RWPE2 (cell line): ENCODE results near the gene KIF7.

Experiments used
- ATAC-seq: fragments of 200-7000 bp; cut with Tn5 transposase; 3 replicates; pipeline ENCODE4 v1.9.1; 2021; ENCODE audit warnings: low read depth
- DNase-seq: peaks from one replicate; pipeline ENCODE4 v3.0.0-alpha.2; 2020; ENCODE audit warnings: low spot score
- H3K27ac ChIP-seq: fragments of 450-650 bp; 2 replicates; pipeline ENCODE4 v1.5.1; 2017; ENCODE audit warnings: mild to moderate bottlenecking; ENCODE audit not compliant: poor library complexity, severe bottlenecking
- H3K27me3 ChIP-seq: fragments of 250-450 bp; sonication (Bioruptor Pico); 2 replicates; pipeline ENCODE4 v1.5.1; 2021; ENCODE audit warnings: mild to moderate bottlenecking, moderate library complexity; ENCODE audit not compliant: insufficient read depth, poor library complexity, severe bottlenecking
- H3K36me3 ChIP-seq: fragments of 250-450 bp; sonication (Bioruptor Pico); 2 replicates; pipeline ENCODE4 v1.5.1; 2020; ENCODE audit warnings: low read depth, mild to moderate bottlenecking, moderate library complexity
- H3K4me1 ChIP-seq: fragments of 250-450 bp; sonication (Bioruptor Pico); 2 replicates; pipeline ENCODE4 v1.5.1; 2021; ENCODE audit warnings: mild to moderate bottlenecking, moderate library complexity; ENCODE audit not compliant: insufficient read depth, poor library complexity, severe bottlenecking
- H3K4me3 ChIP-seq: fragments of 250-450 bp; sonication (Bioruptor Pico); 2 replicates; pipeline ENCODE4 v1.5.1; 2021; ENCODE audit warnings: mild to moderate bottlenecking, moderate library complexity; ENCODE audit not compliant: severe bottlenecking
- H3K9me3 ChIP-seq: fragments of 250-450 bp; sonication (Bioruptor Pico); 2 replicates; pipeline ENCODE4 v1.5.1; 2021; ENCODE audit warnings: mild to moderate bottlenecking, moderate library complexity; ENCODE audit not compliant: severe bottlenecking
- TF ChIP-seq, protein P1 (sequence below): fragments of 450-650 bp; IDR thresholded peaks from one replicate; pipeline ENCODE4 v1.5.1; 2017; ENCODE audit warnings: mild to moderate bottlenecking, moderate library complexity; ENCODE audit not compliant: poor library complexity, severe bottlenecking

KIF7 gene

GRCh38 chr15:89680282-89680873, 25.1 kb upstream of the KIF7 start:
- no peaks in the 10 kb centered on the region for H3K27me3 ChIP-seq
- no peak overlapping the region for H3K27ac ChIP-seq
- peaks cover 5% of the 10 kb centered on the region; the same call in 1 of the 2 replicates for H3K36me3 ChIP-seq
- H3K4me1 ChIP-seq = peaks cover 2% of the 10 kb centered on the region
- ATAC-seq (peak; percentile 66), DNase-seq (no peak)
- no peak overlapping the region for H3K4me3 ChIP-seq
- TF ChIP-seq, protein P1, sequence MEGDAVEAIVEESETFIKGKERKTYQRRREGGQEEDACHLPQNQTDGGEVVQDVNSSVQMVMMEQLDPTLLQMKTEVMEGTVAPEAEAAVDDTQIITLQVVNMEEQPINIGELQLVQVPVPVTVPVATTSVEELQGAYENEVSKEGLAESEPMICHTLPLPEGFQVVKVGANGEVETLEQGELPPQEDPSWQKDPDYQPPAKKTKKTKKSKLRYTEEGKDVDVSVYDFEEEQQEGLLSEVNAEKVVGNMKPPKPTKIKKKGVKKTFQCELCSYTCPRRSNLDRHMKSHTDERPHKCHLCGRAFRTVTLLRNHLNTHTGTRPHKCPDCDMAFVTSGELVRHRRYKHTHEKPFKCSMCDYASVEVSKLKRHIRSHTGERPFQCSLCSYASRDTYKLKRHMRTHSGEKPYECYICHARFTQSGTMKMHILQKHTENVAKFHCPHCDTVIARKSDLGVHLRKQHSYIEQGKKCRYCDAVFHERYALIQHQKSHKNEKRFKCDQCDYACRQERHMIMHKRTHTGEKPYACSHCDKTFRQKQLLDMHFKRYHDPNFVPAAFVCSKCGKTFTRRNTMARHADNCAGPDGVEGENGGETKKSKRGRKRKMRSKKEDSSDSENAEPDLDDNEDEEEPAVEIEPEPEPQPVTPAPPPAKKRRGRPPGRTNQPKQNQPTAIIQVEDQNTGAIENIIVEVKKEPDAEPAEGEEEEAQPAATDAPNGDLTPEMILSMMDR = no peak
- H3K9me3 ChIP-seq = no peaks in the 10 kb centered on the region

DNA sequence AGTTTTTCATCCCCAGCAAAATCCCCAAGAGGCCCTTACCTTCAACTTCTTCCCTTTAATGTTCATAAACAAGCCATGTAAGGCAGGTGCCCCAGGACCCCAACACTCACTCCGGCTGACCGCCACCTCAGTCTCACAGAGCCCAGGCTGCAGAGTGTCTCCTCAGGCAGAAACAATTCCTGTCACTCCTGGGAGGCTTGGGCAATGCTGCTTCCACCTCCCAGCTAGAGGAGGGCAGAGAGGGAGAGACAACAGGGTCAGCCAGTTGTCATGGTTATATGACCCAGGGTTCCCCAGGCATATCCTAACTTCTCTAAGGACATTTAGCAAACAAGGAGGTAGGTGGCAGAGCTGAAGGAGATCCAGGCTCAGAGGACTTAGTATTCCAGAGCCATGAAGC, 23.9 kb upstream of the KIF7 start, which contains the start of gene PLIN1:
Gene PLIN1 (minus strand): TSS at position 156 of the 400 bp plus-strand sequence. CDS start 1,878 bp downstream, outside the sequence.
- Histone ChIP-seq H3K4me1 (peaks cover 2% of the 10 kb centered on the region), H3K27ac (no peak within 1 kb of the TSS), H3K4me3 (no peak within 1 kb of the TSS), H3K27me3 (no peaks in the 10 kb centered on the region), H3K9me3 (no peaks in the 10 kb centered on the region), H3K36me3 (no peaks in the 10 kb centered on the region)
- TF ChIP-seq, protein P1 = no peak
- ATAC-seq = no peak; the same call in 2 of the 3 replicates
- no peak for DNase-seq

DNA sequence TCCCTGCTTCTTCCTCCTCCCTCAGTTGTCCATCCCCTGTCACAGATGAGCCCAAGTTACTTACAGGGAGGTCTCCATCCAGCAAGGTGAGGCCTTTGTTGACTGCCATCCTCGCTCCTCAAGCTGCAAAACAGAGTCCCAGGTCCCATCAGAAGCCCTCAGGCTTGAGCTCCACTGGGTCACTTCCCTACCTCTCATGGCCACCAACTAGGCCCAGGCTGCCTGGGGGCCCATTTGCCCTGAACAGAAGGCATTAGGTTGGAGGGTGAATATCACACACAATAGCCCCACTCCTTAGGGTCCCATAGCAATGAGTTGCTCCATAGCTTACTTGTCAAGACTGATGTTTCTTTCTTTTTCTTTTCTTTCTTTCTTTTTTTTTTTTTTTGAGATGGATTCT, 22.1 kb upstream of the KIF7 start:
- Histone ChIP-seq H3K36me3 (no peaks in the 10 kb centered on the region), H3K4me3 (no peak overlapping the region), H3K27me3 (no peaks in the 10 kb centered on the region), H3K27ac (no peak overlapping the region), H3K9me3 (no peaks in the 10 kb centered on the region), H3K4me1 (peaks cover 2% of the 10 kb centered on the region)
- DNase-seq (no peak), ATAC-seq (no peak)
- TF ChIP-seq, protein P1 = no peak

DNA sequence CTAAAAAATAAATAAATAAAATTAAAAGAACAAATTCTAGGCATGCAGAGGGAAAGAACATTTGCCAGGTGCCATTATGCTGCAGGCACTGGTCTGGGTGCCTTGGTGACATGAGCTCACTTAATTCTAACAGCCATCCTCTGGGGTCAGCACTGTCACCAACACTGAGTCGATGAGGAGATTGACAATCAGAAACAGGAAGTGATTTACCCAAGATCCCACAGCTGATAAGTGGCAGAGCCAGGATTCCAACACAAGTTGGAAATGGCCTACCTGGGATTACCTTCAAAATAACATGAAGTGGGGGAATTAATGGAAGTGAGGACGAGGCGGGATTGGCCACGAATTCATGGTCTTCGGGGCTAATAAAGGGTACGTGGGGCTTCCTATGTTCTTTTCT, 20.3 kb upstream of the KIF7 start:
- Histone ChIP-seq H3K4me1 (peaks cover 2% of the 10 kb centered on the region), H3K27me3 (no peaks in the 10 kb centered on the region), H3K36me3 (no peaks in the 10 kb centered on the region), H3K27ac (no peak overlapping the region), H3K4me3 (no peak overlapping the region), H3K9me3 (no peaks in the 10 kb centered on the region)
- DNase-seq (no peak), ATAC-seq (no peak)
- TF ChIP-seq, protein P1 = no peak

DNA sequence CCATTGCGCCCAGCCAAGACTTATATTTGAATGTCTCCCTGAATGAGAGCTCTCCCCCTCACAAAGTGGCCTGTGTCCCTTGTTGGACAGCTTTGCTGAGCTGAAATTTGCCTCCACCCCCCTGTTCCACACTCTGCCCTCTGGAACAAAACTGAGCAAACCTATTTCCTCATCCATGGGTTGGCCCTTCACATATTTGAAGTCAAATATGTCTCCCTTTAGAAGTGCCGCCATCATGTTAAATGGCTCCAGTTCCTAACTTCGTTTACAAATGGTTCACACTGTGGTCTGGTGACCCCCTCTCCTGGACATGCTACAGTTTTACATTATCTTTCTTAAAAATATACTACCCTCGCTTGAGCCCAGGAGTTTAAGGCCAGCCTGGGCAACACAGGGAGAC, 19.3 kb upstream of the KIF7 start:
- Histone ChIP-seq H3K27ac (no peak overlapping the region), H3K4me1 (no peaks in the 10 kb centered on the region), H3K4me3 (no peak overlapping the region), H3K36me3 (no peaks in the 10 kb centered on the region), H3K27me3 (no peaks in the 10 kb centered on the region), H3K9me3 (no peaks in the 10 kb centered on the region)
- no peak for ATAC-seq
- TF ChIP-seq, protein P1 = peak; percentile 24
- no peak for DNase-seq
